ACC112 (cell line): Measurements from ENCODE around the gene UFSP2.

Experiments used
- H2AFZ ChIP-seq: fragments of 200-600 bp; sonication (generic); one replicate; pipeline ENCODE4 v1.6.0; 2017; ENCODE audit warnings: antibody characterized with exemption, low read length; ENCODE audit not compliant: unreplicated experiment
- H3K27ac ChIP-seq: fragments of 200-600 bp; sonication (generic); 2 replicates; pipeline ENCODE4 v1.5.1; 2014; ENCODE audit warnings: low read depth, mild to moderate bottlenecking, antibody characterized with exemption, low read length, moderate library complexity
- H3K27me3 ChIP-seq: fragments of 200-600 bp; sonication (generic); 2 replicates; pipeline ENCODE4 v1.6.1; 2014; ENCODE audit warnings: mild to moderate bottlenecking, antibody characterized with exemption, low read length, moderate library complexity, mixed read lengths; ENCODE audit not compliant: insufficient read depth
- H3K36me3 ChIP-seq: fragments of 200-600 bp; sonication (generic); 2 replicates; pipeline ENCODE4 v1.6.1; 2016; ENCODE audit warnings: mild to moderate bottlenecking, antibody characterized with exemption, low read length, moderate library complexity, mixed read lengths; ENCODE audit not compliant: insufficient read depth
- H3K4me1 ChIP-seq: fragments of 200-600 bp; sonication (generic); one replicate; pipeline ENCODE4 v1.6.1; 2016; ENCODE audit warnings: low read length, mixed read lengths; ENCODE audit not compliant: insufficient read depth, unreplicated experiment, control insufficient read depth
- H3K4me3 ChIP-seq: fragments of 200-600 bp; sonication (generic); 2 replicates; pipeline ENCODE4 v1.5.1; 2014; ENCODE audit warnings: mild to moderate bottlenecking, low read depth, low read length
- H3K79me2 ChIP-seq: fragments of 200-600 bp; sonication (generic); one replicate; pipeline ENCODE4 v1.6.0; 2016; ENCODE audit warnings: low read length; ENCODE audit not compliant: control insufficient read depth, unreplicated experiment, insufficient read depth

Gene UFSP2

DNA sequence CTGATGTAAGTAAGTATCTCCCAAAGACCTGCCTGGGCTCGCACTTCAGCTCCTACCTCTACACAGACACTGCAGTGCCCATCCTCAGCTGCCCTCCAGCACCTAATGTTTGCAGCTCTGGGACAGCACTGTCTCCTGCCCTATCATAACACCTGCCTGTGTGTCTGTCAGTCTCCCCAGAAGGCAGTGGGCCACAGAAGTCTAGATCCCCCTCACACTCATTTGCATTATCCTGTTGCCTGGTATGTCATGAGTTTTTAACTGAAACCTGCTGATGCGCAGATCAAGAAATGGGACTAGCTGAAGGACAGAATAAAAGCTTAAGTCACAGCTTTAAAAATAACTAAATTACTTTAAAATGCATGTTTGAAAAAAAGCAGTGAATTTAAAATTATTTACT lies 73.0 kb downstream of the UFSP2 start:
- Histone ChIP-seq H2AFZ (no peak overlapping the region), H3K4me3 (no peak overlapping the region), H3K4me1 (peaks cover 6% of the 10 kb centered on the region), H3K27ac (no peak overlapping the region), H3K36me3 (peaks cover 16% of the 10 kb centered on the region), H3K27me3 (no peaks in the 10 kb centered on the region), H3K79me2 (no peaks in the 10 kb centered on the region)

- H3K27ac ChIP-seq, result no peak overlapping the region
- no peak overlapping the region for H3K4me3 ChIP-seq
- no peaks in the 10 kb centered on the region for H3K27me3 ChIP-seq
- no peaks in the 10 kb centered on the region for H3K79me2 ChIP-seq
- no peak overlapping the region for H2AFZ ChIP-seq
- peaks cover under 1% of the 10 kb centered on the region for H3K4me1 ChIP-seq
- peaks cover 16% of the 10 kb centered on the region for H3K36me3 ChIP-seq
Measured at GRCh38 chr4:185352202-185352601, 73.6 kb downstream of the UFSP2 start.

GRCh38 chr4:185351691-185352090 lies 74.1 kb downstream of the UFSP2 start:
- H3K36me3 ChIP-seq, result peaks cover 21% of the 10 kb centered on the region
- no peak overlapping the region for H2AFZ ChIP-seq
- peaks cover 5% of the 10 kb centered on the region for H3K4me1 ChIP-seq
- H3K27me3 ChIP-seq, result no peaks in the 10 kb centered on the region
- H3K4me3 ChIP-seq, result no peak overlapping the region
- no peaks in the 10 kb centered on the region for H3K79me2 ChIP-seq
- H3K27ac ChIP-seq, result no peak overlapping the region
